Endothelial cell of umbilical vein (primary cell): ENCODE data around the gene CHL1. TPM values are rescaled to one million over a fixed set of nuclear protein-coding genes. Genes with fewer than 3 reads are reported as not detected.

Source experiments
- BruUV-seq: library from RNA; stranded (reverse); fragments of 400-500 nt; replicated peaks from 2 replicates; lab custom pipeline; 2021; lab: Mats Ljungman, UMichigan
- CTCF ChIA-PET: fragments of 300-600, 350-600 bp; sonication (Branson Sonifier 250); formaldehyde crosslinking; loops from one replicate; lab custom pipeline; 2021; ENCODE audit warnings: antibody characterized with exemption, inconsistent platforms; lab: Charles Lee
- POLR2A ChIA-PET: fragments of 300-600, 350-600 bp; sonication (Branson Sonifier 250); formaldehyde crosslinking; loops from one replicate; lab custom pipeline; 2021; ENCODE audit warnings: antibody characterized with exemption, inconsistent platforms; lab: Charles Lee
- DNase-seq: peaks from one replicate; pipeline ENCODE4 v3.0.0-alpha.2; 2011; ENCODE audit warnings: low read depth, low spot score
- FAIRE-seq: peaks from 2 replicates; lab custom pipeline; 2011; peaks lifted over from hg19 to GRCh38; lab: Jason Lieb, UNC
- H2AFZ ChIP-seq: 2 replicates; pipeline ENCODE4 v1.6.0; 2012; ENCODE audit warnings: low read depth, low read length, control low read depth, inconsistent platforms
- H3K27ac ChIP-seq: 2 replicates; pipeline ENCODE4 v1.5.1; 2011; ENCODE audit warnings: low read depth, mild to moderate bottlenecking, control low read depth, low read length, moderate library complexity; ENCODE audit not compliant: insufficient read depth
- H3K27me3 ChIP-seq, 2 experiments: 2 replicates each; pipeline versions ENCODE4 v1.6.0 to v1.6.1; 2011; ENCODE audit warnings: low read length in 2 of 2, mixed read lengths in 1 of 2; ENCODE audit not compliant: control insufficient read depth in 2 of 2, insufficient read depth in 2 of 2
- H3K36me3 ChIP-seq, 2 experiments: 2 replicates in 1 of 2; 3 replicates in 1 of 2; pipeline ENCODE4 v1.5.1; 2011; ENCODE audit warnings: low read length in 2 of 2, mild to moderate bottlenecking in 1 of 2, moderate library complexity in 1 of 2; ENCODE audit not compliant: control insufficient read depth in 2 of 2, insufficient read depth in 2 of 2; ENCODE audit errors: extremely low read depth in 1 of 2
- H3K4me1 ChIP-seq: 3 replicates; pipeline ENCODE4 v1.5.1; 2011; ENCODE audit warnings: mild to moderate bottlenecking, low read length; ENCODE audit not compliant: control insufficient read depth, insufficient read depth; ENCODE audit errors: extremely low read depth
- H3K4me2 ChIP-seq: 2 replicates; pipeline ENCODE4 v1.6.1; 2011; ENCODE audit warnings: low read length, control low read depth, mixed read lengths; ENCODE audit not compliant: insufficient read depth
- H3K4me3 ChIP-seq, 3 experiments: fragments of 200-600 bp in 1 of 3; sonication (generic), shearing (Covaris generic) in 1 of 3; replicated peaks in 1 of 3; 2 replicates each; pipeline ENCODE4 v1.5.1; 2011 to 2016; ENCODE audit warnings: control low read depth in 3 of 3, low read length in 3 of 3, mild to moderate bottlenecking in 2 of 3, inconsistent platforms in 1 of 3, low read depth in 1 of 3, moderate library complexity in 1 of 3; ENCODE audit not compliant: insufficient read depth in 1 of 3
- H3K79me2 ChIP-seq: 2 replicates; pipeline ENCODE4 v1.6.0; 2012; ENCODE audit warnings: low read length, inconsistent platforms; ENCODE audit not compliant: control insufficient read depth, insufficient read depth
- H3K9ac ChIP-seq: replicated peaks from 2 replicates; pipeline ENCODE3; 2011; ENCODE audit warnings: low read length, control low read depth; ENCODE audit not compliant: insufficient read depth; ENCODE audit errors: extremely low read depth
- H3K9me1 ChIP-seq: replicated peaks from 3 replicates; pipeline ENCODE4 v1.6.0; 2011; ENCODE audit warnings: mild to moderate bottlenecking, low read length; ENCODE audit not compliant: control insufficient read depth, insufficient read depth; ENCODE audit errors: extremely low read depth
- H3K9me3 ChIP-seq: replicated peaks from 2 replicates; pipeline ENCODE4 v1.5.1; 2012; ENCODE audit warnings: low read length, inconsistent platforms; ENCODE audit not compliant: control insufficient read depth, insufficient read depth
- H4K20me1 ChIP-seq: replicated peaks from 2 replicates; pipeline ENCODE3; 2011; ENCODE audit warnings: mild to moderate bottlenecking, low read length; ENCODE audit not compliant: control insufficient read depth, insufficient read depth; ENCODE audit errors: extremely low read depth
- EZH2 ChIP-seq: IDR thresholded peaks from 2 replicates; pipeline ENCODE4 v1.6.1; 2012; ENCODE audit warnings: borderline replicate concordance, low read depth, mild to moderate bottlenecking, moderate library complexity, low read length, inconsistent platforms; ENCODE audit not compliant: severe bottlenecking
- GATA2 ChIP-seq: IDR thresholded peaks from 2 replicates; pipeline ENCODE4 v1.7.0; 2011; ENCODE audit warnings: low read depth, mild to moderate bottlenecking, moderate library complexity, mixed read lengths, low read length; ENCODE audit not compliant: insufficient read length, insufficient read depth
- JUN ChIP-seq: IDR thresholded peaks from 2 replicates; pipeline ENCODE4 v1.6.1; 2011; ENCODE audit warnings: borderline replicate concordance, low read depth; ENCODE audit not compliant: insufficient read length, insufficient read depth
- MYC ChIP-seq: IDR thresholded peaks from one replicate; pipeline ENCODE4 v1.6.1; 2011; ENCODE audit warnings: mild to moderate bottlenecking, low read depth, low read length
- POLR2AphosphoS5 ChIP-seq: IDR thresholded peaks from 2 replicates; pipeline ENCODE4 v1.6.1; 2012; ENCODE audit warnings: low read depth, mild to moderate bottlenecking, control low read depth, low read length, moderate library complexity; ENCODE audit not compliant: insufficient read depth
- dilution Hi-C: fragments of 300-500 bp; cut with MboI; formaldehyde crosslinking; loops from one replicate; pipeline ENCODE4 v1.15.0; 2019; ENCODE audit warnings: low sequenced_read_pairs; ENCODE audit not compliant: extremely low pct_ligation_motif_present
- intact Hi-C: fragments of 100-400 bp; cut with micrococcal nuclease; formaldehyde crosslinking; loops from one replicate; pipeline ENCODE4 v1.10.0; 2022
- polyA plus RNA-seq, 4 experiments: library from polyadenylated mRNA; depleted of rRNA in 3 of 4; stranded (reverse) in 3 of 4; unstranded in 1 of 4; fragments of >200 nt; gene quantifications; 2 replicates each; pipeline versions ENCODE4 v1.2.1 to v1.2.3, GENCODE V29; 2011 to 2012; ENCODE audit warnings: missing spikeins in 1 of 4
- total RNA-seq: library from RNA; stranded (reverse); gene quantifications from 2 replicates; pipeline ENCODE4 v1.2.3, GENCODE V29; 2021
- TF ChIP-seq, protein P1 (sequence below), 2 donors: IDR thresholded peaks; 1 replicate in 1 of 2; 2 replicates in 1 of 2; pipeline ENCODE4 v1.5.1; 2011; ENCODE audit warnings: low read length in 2 of 2, mild to moderate bottlenecking in 2 of 2, moderate library complexity in 2 of 2, control low read depth in 1 of 2, inconsistent platforms in 1 of 2, low read depth in 1 of 2; ENCODE audit not compliant: insufficient read depth in 1 of 2; ENCODE audit errors: extremely low read depth in 1 of 2
- TF ChIP-seq, protein P2 (sequence below): IDR thresholded peaks from 2 replicates; pipeline ENCODE4 v1.6.1; 2011; ENCODE audit not compliant: insufficient read depth, insufficient read length

CHL1 gene
- total and polyA plus RNA-seq, 2 donors (not counting 3 experiments of a cell fraction or from before 2014, with no cell fraction given) = not detected

DNA sequence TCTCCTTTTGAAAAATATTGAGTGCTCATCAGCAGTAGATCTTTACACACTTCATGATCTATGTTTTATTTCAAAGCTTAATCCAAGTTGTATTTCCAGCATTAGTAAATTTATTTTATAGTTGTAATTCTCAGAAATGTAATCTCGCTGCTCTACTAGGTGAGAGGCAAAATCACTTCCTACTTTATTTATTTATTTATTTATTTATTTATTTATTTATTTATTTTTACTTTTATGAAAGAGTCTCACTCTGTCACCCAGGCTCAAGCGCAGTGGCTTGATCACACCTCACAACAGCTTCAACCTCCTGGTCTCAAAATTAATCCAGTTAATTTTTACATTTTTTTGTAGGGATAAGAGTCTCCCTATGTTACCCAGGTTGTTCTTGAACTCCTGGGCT, 127.9 kb downstream of the CHL1 start:
- CTCF ChIA-PET = interaction anchor here (1.2 kb wide), 1 partner anchor 30 kb away, joined by 3 read pairs; no protein-coding TSS in a partner anchor
- dilution Hi-C loops = no loop called here
- H3K9ac ChIP-seq = no peak overlapping the region
- POLR2A ChIA-PET = no interaction called here
- no peaks in the 10 kb centered on the region for H3K36me3 ChIP-seq
- H3K27ac ChIP-seq = no peak overlapping the region
- BruUV-seq = no TSS peak
- H4K20me1 ChIP-seq = no peaks in the 10 kb centered on the region
- no peaks in the 10 kb centered on the region for H3K9me1 ChIP-seq
- no peak for TF ChIP-seq GATA2
- TF ChIP-seq POLR2AphosphoS5 = no peak
- TF ChIP-seq, protein P1, sequence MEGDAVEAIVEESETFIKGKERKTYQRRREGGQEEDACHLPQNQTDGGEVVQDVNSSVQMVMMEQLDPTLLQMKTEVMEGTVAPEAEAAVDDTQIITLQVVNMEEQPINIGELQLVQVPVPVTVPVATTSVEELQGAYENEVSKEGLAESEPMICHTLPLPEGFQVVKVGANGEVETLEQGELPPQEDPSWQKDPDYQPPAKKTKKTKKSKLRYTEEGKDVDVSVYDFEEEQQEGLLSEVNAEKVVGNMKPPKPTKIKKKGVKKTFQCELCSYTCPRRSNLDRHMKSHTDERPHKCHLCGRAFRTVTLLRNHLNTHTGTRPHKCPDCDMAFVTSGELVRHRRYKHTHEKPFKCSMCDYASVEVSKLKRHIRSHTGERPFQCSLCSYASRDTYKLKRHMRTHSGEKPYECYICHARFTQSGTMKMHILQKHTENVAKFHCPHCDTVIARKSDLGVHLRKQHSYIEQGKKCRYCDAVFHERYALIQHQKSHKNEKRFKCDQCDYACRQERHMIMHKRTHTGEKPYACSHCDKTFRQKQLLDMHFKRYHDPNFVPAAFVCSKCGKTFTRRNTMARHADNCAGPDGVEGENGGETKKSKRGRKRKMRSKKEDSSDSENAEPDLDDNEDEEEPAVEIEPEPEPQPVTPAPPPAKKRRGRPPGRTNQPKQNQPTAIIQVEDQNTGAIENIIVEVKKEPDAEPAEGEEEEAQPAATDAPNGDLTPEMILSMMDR (IDR thresholded peaks at IDR 0.05; ENCODE audit: extremely low read depth in 1 of 2, insufficient read depth in 1 of 2, low read depth in 1 of 2, low read length in 2 of 2) = no peak
- TF ChIP-seq MYC = no peak
- TF ChIP-seq EZH2 = no peak
- TF ChIP-seq JUN = no peak
- TF ChIP-seq, protein P2, sequence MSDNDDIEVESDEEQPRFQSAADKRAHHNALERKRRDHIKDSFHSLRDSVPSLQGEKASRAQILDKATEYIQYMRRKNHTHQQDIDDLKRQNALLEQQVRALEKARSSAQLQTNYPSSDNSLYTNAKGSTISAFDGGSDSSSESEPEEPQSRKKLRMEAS = no peak
- no peak overlapping the region for H3K4me3 ChIP-seq
- DNase-seq (no peak), FAIRE-seq (no peak)
- H3K9me3 ChIP-seq = no peaks in the 10 kb centered on the region
- H3K4me2 ChIP-seq = no peak overlapping the region
- H3K4me1 ChIP-seq = no peaks in the 10 kb centered on the region
- H2AFZ ChIP-seq = no peak overlapping the region
- H3K27me3 ChIP-seq = no peaks in the 10 kb centered on the region
- H3K79me2 ChIP-seq = no peaks in the 10 kb centered on the region
- intact Hi-C loops = no loop called here
